Trophoblast cell (in vitro differentiated cells and primary cell): Measurements from ENCODE around the gene POU5F1.
"Not testable (repeated sequence)": the region's sequence is repeated elsewhere in the genome, so short reads cannot be mapped to it uniquely, and the experiment has no call there.

Experiments used
- DNase-seq, 2 donors: peaks; one replicate each; pipeline ENCODE4 v3.0.0-alpha.2; 2016
- H2AFZ ChIP-seq: 2 replicates; pipeline ENCODE4 v1.6.1; 2013; ENCODE audit warnings: low read length, moderate library complexity, mild to moderate bottlenecking; ENCODE audit not compliant: insufficient read depth, poor library complexity
- H2AK5ac ChIP-seq: 2 replicates; pipeline ENCODE4 v1.6.1; 2013; ENCODE audit warnings: mild to moderate bottlenecking, low read length
- H2BK120ac ChIP-seq: 2 replicates; pipeline ENCODE4 v1.6.1; 2013; ENCODE audit warnings: low read length, mild to moderate bottlenecking, moderate library complexity; ENCODE audit not compliant: insufficient read depth, poor library complexity
- H2BK12ac ChIP-seq: 2 replicates; pipeline ENCODE4 v1.6.1; 2013; ENCODE audit warnings: mild to moderate bottlenecking, low read length, moderate library complexity
- H2BK5ac ChIP-seq: 2 replicates; pipeline ENCODE4 v1.6.1; 2013; ENCODE audit warnings: low read length, low read depth, moderate library complexity, mild to moderate bottlenecking; ENCODE audit not compliant: poor library complexity
- H3K14ac ChIP-seq: 2 replicates; pipeline ENCODE4 v1.6.1; 2013; ENCODE audit warnings: mild to moderate bottlenecking, low read length
- H3K18ac ChIP-seq: 2 replicates; pipeline ENCODE4 v1.6.1; 2013; ENCODE audit warnings: mild to moderate bottlenecking, low read length
- H3K23ac ChIP-seq: 2 replicates; pipeline ENCODE4 v1.6.1; 2013; ENCODE audit warnings: low read length
- H3K27ac ChIP-seq: 2 replicates; pipeline ENCODE4 v1.5.1; 2013; ENCODE audit warnings: low read depth, mild to moderate bottlenecking, inconsistent platforms, low read length, moderate library complexity
- H3K27me3 ChIP-seq: 2 replicates; pipeline ENCODE4 v1.6.1; 2013; ENCODE audit warnings: inconsistent platforms, mild to moderate bottlenecking, low read length, moderate library complexity; ENCODE audit not compliant: insufficient read depth
- H3K36me3 ChIP-seq, 2 experiments: 1 replicate in 1 of 2; 2 replicates in 1 of 2; pipeline ENCODE4 v1.6.1; 2013; ENCODE audit warnings: low read length in 2 of 2, mild to moderate bottlenecking in 2 of 2, moderate library complexity in 1 of 2; ENCODE audit not compliant: insufficient read depth in 2 of 2, control insufficient read depth in 1 of 2
- H3K4ac ChIP-seq: 2 replicates; pipeline ENCODE4 v1.6.1; 2013; ENCODE audit warnings: low read depth, mild to moderate bottlenecking, low read length, moderate library complexity
- H3K4me1 ChIP-seq, 2 experiments: 1 replicate in 1 of 2; 2 replicates in 1 of 2; pipeline ENCODE4 v1.6.1; 2013; ENCODE audit warnings: low read length in 2 of 2, mild to moderate bottlenecking in 2 of 2, moderate library complexity in 1 of 2; ENCODE audit not compliant: insufficient read depth in 2 of 2, control insufficient read depth in 1 of 2
- H3K4me2 ChIP-seq: 2 replicates; pipeline ENCODE4 v1.6.1; 2013; ENCODE audit warnings: inconsistent platforms, mild to moderate bottlenecking, low read length, moderate library complexity
- H3K4me3 ChIP-seq: 2 replicates; pipeline ENCODE4 v1.5.1; 2013; ENCODE audit warnings: mild to moderate bottlenecking, low read depth, low read length, inconsistent platforms
- H3K79me1 ChIP-seq: one replicate; pipeline ENCODE4 v1.6.1; 2013; ENCODE audit warnings: low read length
- H3K79me2 ChIP-seq: 2 replicates; pipeline ENCODE4 v1.6.1; 2013; ENCODE audit warnings: low read length, mild to moderate bottlenecking; ENCODE audit not compliant: control insufficient read depth, insufficient read depth, poor library complexity
- H3K9ac ChIP-seq: 2 replicates; pipeline ENCODE4 v1.6.1; 2013; ENCODE audit warnings: mild to moderate bottlenecking, low read length
- H3K9me3 ChIP-seq: 2 replicates; pipeline ENCODE4 v1.6.1; 2013; ENCODE audit warnings: low read depth, mild to moderate bottlenecking, control low read depth, inconsistent platforms, low read length; ENCODE audit not compliant: insufficient read depth
- H4K12ac ChIP-seq: 2 replicates; pipeline ENCODE4 v1.6.1; 2013; ENCODE audit warnings: low read depth, mild to moderate bottlenecking, low read length, moderate library complexity
- H4K8ac ChIP-seq: 2 replicates; pipeline ENCODE4 v1.6.1; 2013; ENCODE audit warnings: low read depth, mild to moderate bottlenecking, low read length, moderate library complexity
- H4K91ac ChIP-seq: one replicate; pipeline ENCODE4 v1.6.1; 2013; ENCODE audit warnings: low read depth, mild to moderate bottlenecking, low read length, moderate library complexity
- WGBS: extraction: QIAGEN DNeasy Blood & Tissue Kit; methylation state at CpG from one replicate; pipeline ENCODE4 v1.1.7; 2013; ENCODE audit warnings: missing lambda C conversion rate; ENCODE audit not compliant: insufficient read length, insufficient coverage; ENCODE audit errors: extremely low coverage; 5-methylcytosine and 5-hydroxymethylcytosine counted together

Gene POU5F1

GRCh38 chr6:31199105-31199452, 28.6 kb upstream of the POU5F1 start:
- not testable (repeated sequence) for H2BK12ac ChIP-seq, H3K23ac ChIP-seq, H3K14ac ChIP-seq, H3K4ac ChIP-seq, H3K9ac ChIP-seq, H2BK120ac ChIP-seq, H3K4me2 ChIP-seq, H3K4me1 ChIP-seq, H3K4me3 ChIP-seq, H3K36me3 ChIP-seq, DNase-seq, H2AK5ac ChIP-seq, H3K27me3 ChIP-seq, H2AFZ ChIP-seq, H3K18ac ChIP-seq, H3K79me2 ChIP-seq, H3K27ac ChIP-seq, H2BK5ac ChIP-seq, H3K79me1 ChIP-seq, H3K9me3 ChIP-seq, H4K8ac ChIP-seq, H4K91ac ChIP-seq, H4K12ac ChIP-seq
- WGBS = no CpG with 5 or more reads among the region's 4 CpGs

GRCh38 chr6:31197559-31198305, 27.2 kb upstream of the POU5F1 start:
- H3K9ac ChIP-seq = no peak overlapping the region
- H2AK5ac ChIP-seq = no peak overlapping the region
- no peak overlapping the region for H3K23ac ChIP-seq
- H2AFZ ChIP-seq = peak overlapping the region; percentile 69
- H3K18ac ChIP-seq = no peak overlapping the region
- H3K79me2 ChIP-seq = no peaks in the 10 kb centered on the region
- no peaks in the 10 kb centered on the region for H3K36me3 ChIP-seq
- H4K12ac ChIP-seq = no peak overlapping the region
- peak overlapping the region; percentile 25 for H4K91ac ChIP-seq
- H2BK12ac ChIP-seq = no peak overlapping the region
- peaks cover 0 to 1% of the 10 kb centered on the region in 2 experiments for H3K4me1 ChIP-seq
- peak overlapping the region; percentile 78 for H3K4me3 ChIP-seq
- peak overlapping the region; percentile 89 for H3K4me2 ChIP-seq
- no peak overlapping the region for H3K14ac ChIP-seq
- no CpG with 5 or more reads among the region's 45 CpGs for WGBS
- H3K27ac ChIP-seq = peak overlapping the region; percentile 44
- H2BK120ac ChIP-seq = no peak overlapping the region
- no peaks in the 10 kb centered on the region for H3K27me3 ChIP-seq
- H2BK5ac ChIP-seq = no peak overlapping the region
- H3K4ac ChIP-seq = no peak overlapping the region
- peak; percentile 99 to 100 for DNase-seq
- H3K79me1 ChIP-seq = no peaks in the 10 kb centered on the region
- H3K9me3 ChIP-seq = no peaks in the 10 kb centered on the region
- peak overlapping the region; percentile 31 for H4K8ac ChIP-seq

GRCh38 chr6:31196251-31197022, 26.0 kb upstream of the POU5F1 start:
- not testable (repeated sequence) for H3K79me2 ChIP-seq, H2AK5ac ChIP-seq, H3K9me3 ChIP-seq, H3K9ac ChIP-seq, H3K79me1 ChIP-seq, H3K23ac ChIP-seq, H2BK12ac ChIP-seq, H3K36me3 ChIP-seq, H3K27ac ChIP-seq, H4K8ac ChIP-seq, DNase-seq, H4K12ac ChIP-seq, H3K14ac ChIP-seq, H4K91ac ChIP-seq, H2BK5ac ChIP-seq, H3K27me3 ChIP-seq, H3K18ac ChIP-seq, H3K4me1 ChIP-seq, H3K4ac ChIP-seq, H2BK120ac ChIP-seq
- H3K4me2 ChIP-seq = peak overlapping the region; percentile 89
- H3K4me3 ChIP-seq = peak overlapping the region; percentile 78
- H2AFZ ChIP-seq = peak overlapping the region; percentile 4
- WGBS = no CpG with 5 or more reads among the region's 25 CpGs

- not testable (repeated sequence) for H3K9me3 ChIP-seq, H3K79me1 ChIP-seq, H3K9ac ChIP-seq, H3K23ac ChIP-seq, H2BK120ac ChIP-seq, H3K27ac ChIP-seq, H4K8ac ChIP-seq, H3K79me2 ChIP-seq, H3K36me3 ChIP-seq, H3K27me3 ChIP-seq, H2AK5ac ChIP-seq, H3K18ac ChIP-seq, H3K4me1 ChIP-seq, DNase-seq, H2BK5ac ChIP-seq, H4K91ac ChIP-seq, H3K4ac ChIP-seq, H4K12ac ChIP-seq, H2BK12ac ChIP-seq, H2AFZ ChIP-seq, H3K4me2 ChIP-seq, H3K14ac ChIP-seq, H3K4me3 ChIP-seq
- WGBS = no CpG with 5 or more reads among the region's 41 CpGs
These were observed 25.0 kb upstream of the POU5F1 start for GRCh38 chr6:31195308-31195979.
